Cardiac fibroblast (primary cell): Measurements from ENCODE around the gene PHF12.

ENCODE experiments used
- DNase-seq, 2 donors: peaks; one replicate each; pipeline versions ENCODE4 v3.0.0 to v3.0.0-alpha.2; 2010; ENCODE audit warnings: low read depth in 2 of 2
- H3K4me3 ChIP-seq, 2 donors: replicated peaks in 1 of 2; 1 replicate in 1 of 2; 2 replicates in 1 of 2; pipeline ENCODE4 v1.5.1; 2011; ENCODE audit warnings: low read depth in 2 of 2, low read length in 2 of 2, mild to moderate bottlenecking in 2 of 2, moderate library complexity in 1 of 2
- TF ChIP-seq, protein P1 (sequence below): IDR thresholded peaks from one replicate; pipeline ENCODE4 v1.5.1; 2011; ENCODE audit warnings: low read depth, mild to moderate bottlenecking, low read length, inconsistent platforms

PHF12 gene

DNA sequence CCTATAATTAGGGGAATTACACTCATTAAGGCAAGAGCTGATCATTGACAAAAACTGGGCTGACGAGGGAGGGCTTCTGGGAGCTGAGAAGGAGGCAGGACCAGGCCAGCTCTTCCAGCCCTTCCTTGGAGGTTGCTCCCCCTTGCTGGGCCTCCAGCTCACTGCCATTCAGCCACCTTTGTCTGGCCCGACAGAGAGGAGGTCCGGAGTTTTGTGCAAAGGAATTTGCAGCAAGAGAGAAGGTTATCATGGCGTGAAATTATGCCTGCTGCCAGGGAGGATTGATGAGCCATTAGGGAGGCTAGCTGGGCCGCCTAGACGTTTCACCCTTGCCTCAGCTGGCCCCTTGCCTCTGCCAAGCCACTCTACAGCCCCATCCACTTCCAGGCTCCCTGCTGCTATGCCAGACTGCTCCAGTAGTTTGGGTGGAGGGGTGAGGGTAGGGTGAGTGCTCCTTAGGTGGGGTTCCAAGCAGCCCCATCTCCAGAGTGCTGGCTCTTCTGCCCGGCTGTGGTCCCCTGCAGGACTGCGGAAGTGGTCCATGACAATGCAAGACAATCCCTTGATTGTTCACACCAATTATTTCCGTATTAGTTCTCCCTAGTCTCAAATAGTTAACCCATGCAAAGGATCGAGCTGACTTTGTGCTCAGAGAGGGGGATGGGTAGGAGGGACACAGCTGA is 17.1 kb upstream of the PHF12 start:
- peak in 1 of 2 donors; percentile 40 for DNase-seq
- TF ChIP-seq, protein P1, sequence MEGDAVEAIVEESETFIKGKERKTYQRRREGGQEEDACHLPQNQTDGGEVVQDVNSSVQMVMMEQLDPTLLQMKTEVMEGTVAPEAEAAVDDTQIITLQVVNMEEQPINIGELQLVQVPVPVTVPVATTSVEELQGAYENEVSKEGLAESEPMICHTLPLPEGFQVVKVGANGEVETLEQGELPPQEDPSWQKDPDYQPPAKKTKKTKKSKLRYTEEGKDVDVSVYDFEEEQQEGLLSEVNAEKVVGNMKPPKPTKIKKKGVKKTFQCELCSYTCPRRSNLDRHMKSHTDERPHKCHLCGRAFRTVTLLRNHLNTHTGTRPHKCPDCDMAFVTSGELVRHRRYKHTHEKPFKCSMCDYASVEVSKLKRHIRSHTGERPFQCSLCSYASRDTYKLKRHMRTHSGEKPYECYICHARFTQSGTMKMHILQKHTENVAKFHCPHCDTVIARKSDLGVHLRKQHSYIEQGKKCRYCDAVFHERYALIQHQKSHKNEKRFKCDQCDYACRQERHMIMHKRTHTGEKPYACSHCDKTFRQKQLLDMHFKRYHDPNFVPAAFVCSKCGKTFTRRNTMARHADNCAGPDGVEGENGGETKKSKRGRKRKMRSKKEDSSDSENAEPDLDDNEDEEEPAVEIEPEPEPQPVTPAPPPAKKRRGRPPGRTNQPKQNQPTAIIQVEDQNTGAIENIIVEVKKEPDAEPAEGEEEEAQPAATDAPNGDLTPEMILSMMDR: no peak
- H3K4me3 ChIP-seq: no peak overlapping the region

DNA sequence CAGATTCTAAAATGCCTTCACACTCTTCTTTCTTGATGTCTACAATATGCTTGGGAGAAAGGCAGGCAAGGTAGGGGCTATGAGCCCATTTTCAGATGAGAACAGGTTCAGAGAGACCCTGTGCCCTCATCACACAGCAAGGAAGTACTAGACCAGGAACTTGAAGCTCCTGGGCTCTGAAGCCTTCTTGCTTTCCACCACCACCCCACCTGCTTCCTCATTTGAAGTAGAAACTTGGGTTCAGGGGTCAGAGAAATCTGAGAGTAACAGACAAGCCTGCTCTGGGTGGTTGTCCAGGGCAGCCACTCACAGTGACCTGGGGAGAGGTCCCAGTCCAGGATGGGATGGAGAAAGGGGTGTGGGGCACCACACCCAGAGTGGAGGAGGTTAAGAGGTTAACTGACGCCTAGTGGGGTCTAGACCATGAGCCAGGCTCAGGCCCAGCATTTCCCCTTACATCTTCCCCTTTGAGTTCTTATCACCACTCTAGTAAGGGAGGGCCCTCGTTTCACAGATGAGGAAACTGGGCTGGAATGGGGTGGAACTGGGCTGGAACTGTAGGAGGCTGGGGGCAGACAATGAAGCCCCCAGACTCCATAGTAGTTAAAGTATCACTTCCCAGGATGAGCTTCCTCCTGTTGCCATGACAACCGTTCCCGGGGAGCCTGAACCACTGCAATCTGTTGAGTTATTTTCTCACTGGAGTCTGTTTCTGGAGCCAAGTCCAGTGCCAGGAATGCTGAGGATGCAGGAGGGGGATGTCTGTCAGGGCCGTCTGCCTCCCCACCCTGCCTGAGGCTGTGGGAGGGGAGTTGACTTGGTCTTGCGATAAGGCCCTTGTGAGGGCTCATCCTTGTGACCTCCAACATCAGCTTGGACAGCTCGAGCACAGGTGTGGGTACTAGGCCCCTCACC is 16.2 kb upstream of the PHF12 start:
- TF ChIP-seq, protein P1: no peak
- no peak overlapping the region for H3K4me3 ChIP-seq
- peak in 1 of 2 donors; percentile 27 for DNase-seq

DNA sequence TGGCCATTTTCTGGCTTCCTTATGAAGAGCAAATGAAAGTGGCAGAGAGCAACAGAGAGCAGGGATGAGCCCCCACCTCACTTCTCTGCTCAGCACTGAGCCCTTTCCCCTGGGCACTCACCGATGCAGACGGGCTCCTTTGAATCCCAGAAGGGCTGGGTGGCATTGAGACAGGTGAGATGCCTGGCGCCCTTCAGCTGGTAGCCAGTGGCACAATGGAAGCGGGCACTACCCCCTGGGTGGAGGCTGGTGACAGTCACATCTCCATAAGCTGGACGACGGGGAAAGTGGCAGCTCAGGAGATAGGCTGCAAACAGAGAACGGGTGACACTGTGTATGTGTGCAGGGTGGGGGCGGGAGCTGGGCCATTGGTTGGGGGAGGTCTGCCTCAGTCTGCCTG is 12.5 kb upstream of the PHF12 start:
- DNase-seq: no peak
- TF ChIP-seq, protein P1: no peak
- no peak overlapping the region for H3K4me3 ChIP-seq

DNA sequence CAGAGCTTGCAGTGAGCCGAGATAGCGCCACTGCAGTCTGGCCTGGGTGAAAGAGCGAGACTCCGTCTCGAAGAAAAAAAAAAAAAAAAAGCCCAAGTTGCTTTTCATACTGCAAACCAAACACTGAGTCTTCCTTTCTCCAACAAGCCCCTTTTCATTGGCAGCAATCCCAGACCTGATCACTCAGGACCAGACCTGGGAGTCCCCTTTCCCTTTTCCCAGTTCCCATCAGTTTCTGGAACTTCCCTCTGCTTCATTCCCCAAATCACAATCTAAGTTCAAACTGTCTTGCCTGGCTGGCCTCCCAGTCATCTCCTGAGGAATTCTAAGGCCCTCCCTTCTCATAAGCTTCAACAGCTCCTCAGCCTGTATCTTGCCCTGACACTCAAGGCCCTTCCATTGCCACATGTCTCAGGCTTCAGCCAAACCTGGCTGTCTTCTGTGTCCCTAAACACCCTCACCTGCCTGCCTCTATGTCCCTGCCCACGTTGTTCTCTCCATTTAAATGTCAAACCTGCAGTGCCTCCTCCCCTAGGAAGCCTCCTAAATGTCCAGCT is 11.8 kb upstream of the PHF12 start:
- TF ChIP-seq, protein P1: no peak
- DNase-seq: peak in 1 of 2 donors; percentile 33

DNA sequence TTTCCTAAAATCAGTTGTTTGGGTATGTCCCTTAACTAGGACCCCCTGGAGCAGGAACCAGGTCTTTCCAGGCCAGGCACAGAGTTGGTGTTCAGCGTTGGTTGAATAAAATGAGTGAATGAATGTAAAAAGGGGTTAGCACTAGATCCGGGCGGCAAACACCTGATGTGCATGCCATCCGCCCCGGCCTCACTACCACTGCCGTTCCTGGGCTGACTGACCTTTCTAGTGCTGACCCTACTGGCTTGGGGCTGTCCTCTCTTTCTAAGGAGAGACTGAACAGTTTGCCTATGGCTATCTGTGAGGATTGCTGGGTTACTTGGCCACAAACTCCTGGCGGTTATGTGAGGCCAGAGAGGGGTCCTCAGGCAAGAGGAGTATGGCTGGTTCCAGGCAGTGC is 10.1 kb upstream of the PHF12 start:
- no peak for DNase-seq
- TF ChIP-seq, protein P1: no peak
- no peak overlapping the region for H3K4me3 ChIP-seq

More for the DNA sequence above, 11.8 kb upstream of the PHF12 start:
- no peak overlapping the region for H3K4me3 ChIP-seq

DNA sequence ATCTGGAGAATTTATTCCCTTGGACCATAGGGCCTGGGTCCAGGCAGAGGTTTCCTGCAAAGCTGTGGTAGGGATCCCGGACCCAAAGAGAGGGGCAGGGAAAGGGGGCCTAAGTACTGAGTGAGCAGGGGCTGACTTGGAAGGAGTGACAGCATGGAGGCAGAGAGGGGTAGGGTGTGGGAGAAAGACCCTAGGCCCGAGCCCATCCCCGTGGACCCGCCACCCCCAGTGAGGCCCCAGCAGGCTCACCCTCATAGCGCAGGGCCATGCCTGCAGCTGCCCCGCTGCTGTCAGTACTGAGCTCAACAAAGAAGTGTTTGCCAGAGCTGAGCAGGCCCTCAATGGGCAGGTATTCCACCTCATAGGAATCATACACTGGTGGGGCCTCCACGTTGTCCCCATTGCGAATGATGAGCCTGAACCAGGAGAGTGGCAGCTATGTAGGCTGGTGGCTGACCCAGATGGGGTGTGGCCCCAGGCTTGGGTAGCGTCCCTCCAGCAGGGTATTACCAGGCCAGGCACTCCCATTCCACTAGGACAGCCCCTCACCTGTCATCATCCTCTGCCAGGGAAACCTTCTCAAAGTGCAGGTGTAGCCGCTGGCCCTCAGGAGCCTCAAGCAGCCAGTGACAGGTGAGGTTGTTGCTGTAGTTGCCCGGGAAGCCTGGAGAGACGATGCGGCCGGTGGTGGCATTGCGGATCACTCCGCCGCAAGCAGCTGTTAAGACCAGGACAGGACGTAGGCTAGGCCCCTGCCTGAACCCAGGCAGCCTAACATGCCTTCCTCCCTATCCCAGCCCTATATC is 9.1 kb upstream of the PHF12 start:
- TF ChIP-seq, protein P1: no peak
- no peak for DNase-seq
- H3K4me3 ChIP-seq: no peak overlapping the region
